Measurements from ENCODE around the gene SYCP2L.

SYCP2L gene

DNA sequence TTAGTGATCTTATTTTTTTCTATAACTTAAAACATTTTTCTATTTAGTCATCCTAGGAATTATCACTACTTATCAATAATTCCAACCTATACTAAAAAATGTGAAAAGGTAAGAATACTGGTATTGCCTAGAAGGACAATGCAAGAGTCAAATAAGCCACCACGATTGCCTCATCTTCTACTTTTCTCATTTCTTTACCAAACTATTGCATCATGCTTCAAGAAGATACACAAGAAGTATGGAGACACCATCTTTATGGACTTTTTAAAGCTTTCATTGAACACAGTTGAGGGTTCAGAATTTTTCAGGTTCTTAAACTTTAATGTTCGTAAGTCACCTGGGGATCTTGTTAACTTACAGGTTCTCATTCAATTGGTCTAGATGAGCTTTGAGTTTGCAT, 131.4 kb downstream of the SYCP2L start:
- H3K4me3 ChIP-seq (ENCODE audit: low read depth, low read length), result no peak overlapping the region
- DNase-seq (ENCODE audit: low read depth), result no peak
- TF ChIP-seq, protein P1, sequence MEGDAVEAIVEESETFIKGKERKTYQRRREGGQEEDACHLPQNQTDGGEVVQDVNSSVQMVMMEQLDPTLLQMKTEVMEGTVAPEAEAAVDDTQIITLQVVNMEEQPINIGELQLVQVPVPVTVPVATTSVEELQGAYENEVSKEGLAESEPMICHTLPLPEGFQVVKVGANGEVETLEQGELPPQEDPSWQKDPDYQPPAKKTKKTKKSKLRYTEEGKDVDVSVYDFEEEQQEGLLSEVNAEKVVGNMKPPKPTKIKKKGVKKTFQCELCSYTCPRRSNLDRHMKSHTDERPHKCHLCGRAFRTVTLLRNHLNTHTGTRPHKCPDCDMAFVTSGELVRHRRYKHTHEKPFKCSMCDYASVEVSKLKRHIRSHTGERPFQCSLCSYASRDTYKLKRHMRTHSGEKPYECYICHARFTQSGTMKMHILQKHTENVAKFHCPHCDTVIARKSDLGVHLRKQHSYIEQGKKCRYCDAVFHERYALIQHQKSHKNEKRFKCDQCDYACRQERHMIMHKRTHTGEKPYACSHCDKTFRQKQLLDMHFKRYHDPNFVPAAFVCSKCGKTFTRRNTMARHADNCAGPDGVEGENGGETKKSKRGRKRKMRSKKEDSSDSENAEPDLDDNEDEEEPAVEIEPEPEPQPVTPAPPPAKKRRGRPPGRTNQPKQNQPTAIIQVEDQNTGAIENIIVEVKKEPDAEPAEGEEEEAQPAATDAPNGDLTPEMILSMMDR (IDR thresholded peaks at IDR 0.05; ENCODE audit: control insufficient read depth, extremely low read depth, insufficient read depth), result no peak

DNA sequence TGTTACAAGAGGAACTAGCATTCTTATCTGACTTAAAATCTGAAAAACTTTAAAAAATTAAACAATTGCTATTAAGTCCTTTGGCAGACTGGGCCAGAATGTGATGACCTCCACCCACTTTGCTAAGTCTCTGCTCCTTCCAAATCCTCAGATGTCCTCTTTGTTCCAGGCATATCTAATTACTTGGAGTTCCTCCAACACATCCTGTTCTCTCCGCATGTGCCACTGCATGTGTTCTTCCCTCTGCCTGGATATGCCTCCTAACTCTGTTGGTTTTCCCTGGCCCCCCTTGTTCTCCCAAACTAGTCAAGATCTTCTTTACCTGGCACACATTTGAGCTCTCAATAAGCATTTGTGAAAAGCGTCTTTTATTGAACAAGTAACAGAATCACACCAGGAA, 134.2 kb downstream of the SYCP2L start:
- TF ChIP-seq, protein P1 (IDR thresholded peaks at IDR 0.05; ENCODE audit: control insufficient read depth, extremely low read depth, insufficient read depth), result no peak
- peak; percentile 47 for DNase-seq (ENCODE audit: low read depth)
- no peak overlapping the region for H3K4me3 ChIP-seq (ENCODE audit: low read depth, low read length)

DNA sequence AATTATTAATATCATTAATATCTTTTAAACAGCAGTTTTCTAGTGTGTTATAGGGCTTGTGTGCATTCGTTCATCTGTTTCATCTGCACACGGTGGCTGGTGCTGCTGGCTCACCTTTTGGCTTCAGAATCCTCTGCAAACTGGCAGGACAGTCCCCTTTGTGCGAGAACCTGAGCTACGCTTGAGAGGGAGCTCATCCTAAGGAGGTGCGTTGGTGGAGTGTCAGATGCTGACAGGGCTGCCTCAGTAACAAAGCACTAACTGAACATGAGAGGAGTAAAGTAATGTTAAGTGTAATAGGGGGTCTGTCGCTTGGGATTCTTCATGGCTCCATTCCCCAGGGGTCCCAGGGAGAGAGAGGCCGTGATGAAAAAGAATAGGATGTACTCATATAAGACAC, 134.9 kb downstream of the SYCP2L start:
- no peak overlapping the region for H3K4me3 ChIP-seq (ENCODE audit: low read depth, low read length)
- TF ChIP-seq, protein P1 (IDR thresholded peaks at IDR 0.05; ENCODE audit: control insufficient read depth, extremely low read depth, insufficient read depth), result no peak
- DNase-seq (ENCODE audit: low read depth), result no peak

DNA sequence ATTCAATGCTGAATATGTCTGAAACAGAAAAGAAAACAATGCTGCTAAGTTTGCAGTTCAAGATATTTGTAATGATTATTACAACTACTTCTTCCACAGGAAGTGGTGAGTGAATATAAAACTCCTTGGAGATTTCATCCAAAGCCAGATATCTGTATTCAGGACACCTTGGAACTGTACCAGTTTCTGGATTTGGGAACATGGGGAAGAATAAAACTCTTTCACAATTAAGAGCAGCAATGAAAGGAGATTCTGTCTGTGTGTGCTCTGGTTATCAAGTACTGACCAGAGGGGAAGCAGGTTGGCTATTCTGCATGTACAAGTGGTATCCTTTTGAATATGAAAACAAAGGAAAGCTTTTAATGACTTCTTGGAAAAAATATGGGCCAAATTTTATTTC, 136.2 kb downstream of the SYCP2L start:
- no peak overlapping the region for H3K4me3 ChIP-seq (ENCODE audit: low read depth, low read length)
- DNase-seq (ENCODE audit: low read depth), result no peak
- TF ChIP-seq, protein P1 (IDR thresholded peaks at IDR 0.05; ENCODE audit: control insufficient read depth, extremely low read depth, insufficient read depth), result no peak
